ENCODE results near the gene LHCGR.
"Not testable (repeated sequence)": the region's sequence is repeated elsewhere in the genome, so short reads cannot be mapped to it uniquely, and the experiment has no call there.

The LHCGR gene

DNA sequence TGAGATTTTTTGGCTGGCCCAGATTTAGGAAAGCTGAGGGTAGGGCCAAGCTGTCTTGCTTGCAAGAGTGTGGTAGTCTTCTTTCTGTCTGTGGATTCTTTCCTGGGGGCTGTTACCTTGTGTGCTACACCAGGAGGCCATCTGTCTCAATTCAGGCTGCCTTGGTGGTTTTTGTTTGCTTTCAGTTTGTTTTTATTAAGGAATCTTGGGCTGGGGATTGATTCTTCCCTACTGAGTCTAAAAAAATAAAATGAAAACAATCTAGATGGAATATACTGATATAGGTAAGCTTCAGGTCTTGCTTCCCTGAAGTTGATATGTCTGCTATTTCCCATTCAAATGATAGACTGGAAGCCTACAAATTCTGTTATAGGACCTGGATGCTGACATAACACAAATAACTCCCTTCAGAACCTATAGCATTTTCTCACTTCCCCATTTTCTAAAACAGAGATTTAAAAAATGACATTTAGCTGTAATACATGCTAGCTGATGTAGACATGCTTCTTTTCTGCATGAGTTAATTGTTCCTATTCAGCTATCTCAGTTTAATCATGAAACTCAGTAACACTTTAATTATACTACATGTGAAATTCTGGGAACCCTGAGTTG, 5.3 kb downstream of the LHCGR start:
- TF ChIP-seq, protein P1, sequence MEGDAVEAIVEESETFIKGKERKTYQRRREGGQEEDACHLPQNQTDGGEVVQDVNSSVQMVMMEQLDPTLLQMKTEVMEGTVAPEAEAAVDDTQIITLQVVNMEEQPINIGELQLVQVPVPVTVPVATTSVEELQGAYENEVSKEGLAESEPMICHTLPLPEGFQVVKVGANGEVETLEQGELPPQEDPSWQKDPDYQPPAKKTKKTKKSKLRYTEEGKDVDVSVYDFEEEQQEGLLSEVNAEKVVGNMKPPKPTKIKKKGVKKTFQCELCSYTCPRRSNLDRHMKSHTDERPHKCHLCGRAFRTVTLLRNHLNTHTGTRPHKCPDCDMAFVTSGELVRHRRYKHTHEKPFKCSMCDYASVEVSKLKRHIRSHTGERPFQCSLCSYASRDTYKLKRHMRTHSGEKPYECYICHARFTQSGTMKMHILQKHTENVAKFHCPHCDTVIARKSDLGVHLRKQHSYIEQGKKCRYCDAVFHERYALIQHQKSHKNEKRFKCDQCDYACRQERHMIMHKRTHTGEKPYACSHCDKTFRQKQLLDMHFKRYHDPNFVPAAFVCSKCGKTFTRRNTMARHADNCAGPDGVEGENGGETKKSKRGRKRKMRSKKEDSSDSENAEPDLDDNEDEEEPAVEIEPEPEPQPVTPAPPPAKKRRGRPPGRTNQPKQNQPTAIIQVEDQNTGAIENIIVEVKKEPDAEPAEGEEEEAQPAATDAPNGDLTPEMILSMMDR (IDR thresholded peaks at IDR 0.05; ENCODE audit: low read depth, low read length, missing control alignments) = no peak
- no peak for DNase-seq (ENCODE audit: extremely low read depth, low read depth)
- no peak overlapping the region for H3K4me3 ChIP-seq (replicated peaks; ENCODE audit: low read depth, low read length)

DNA sequence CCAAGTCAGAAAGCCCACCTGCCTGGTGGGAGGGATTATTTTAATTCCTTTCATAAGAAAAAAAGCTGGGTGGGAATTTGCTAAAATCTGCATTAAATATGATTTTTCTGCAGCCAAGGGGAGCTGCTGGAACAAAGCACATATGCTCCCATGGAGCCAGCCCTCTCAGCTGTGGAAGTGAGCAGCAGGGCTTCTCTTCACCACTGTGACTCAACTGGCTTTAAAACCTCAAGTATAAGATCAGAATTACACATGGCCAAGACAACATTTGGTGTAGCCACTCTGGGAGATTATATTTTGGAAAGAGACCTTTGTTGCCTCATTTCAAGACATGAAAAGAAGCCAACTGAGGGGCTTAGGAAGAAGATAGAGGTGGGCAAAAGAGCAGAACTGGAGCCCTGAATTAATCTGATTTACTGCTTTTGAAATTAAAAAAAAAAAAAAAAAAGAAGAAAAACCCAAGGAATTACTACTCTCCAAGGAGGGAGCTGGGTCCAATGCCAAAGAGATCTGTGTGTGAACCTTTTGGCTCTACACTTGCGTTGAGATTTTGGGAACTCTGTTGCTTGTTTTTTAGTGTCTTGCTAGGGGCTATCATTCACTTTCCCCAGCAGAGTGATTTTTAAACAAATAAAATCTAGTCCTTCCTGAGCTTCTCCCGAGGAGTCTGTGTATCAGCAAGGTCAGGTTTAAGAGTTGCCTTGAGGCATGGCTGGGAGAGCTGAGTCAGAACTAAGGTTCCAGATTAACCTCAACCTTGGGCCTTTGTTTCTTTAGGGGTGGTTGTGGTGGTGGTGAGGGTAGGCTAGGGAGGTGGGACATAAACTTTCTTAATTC, 6.0 kb downstream of the LHCGR start:
- TF ChIP-seq, protein P1 (IDR thresholded peaks at IDR 0.05; ENCODE audit: low read depth, low read length, missing control alignments) = no peak
- H3K4me3 ChIP-seq (replicated peaks; ENCODE audit: low read depth, low read length) = no peak overlapping the region
- no peak for DNase-seq (ENCODE audit: extremely low read depth, low read depth)

DNA sequence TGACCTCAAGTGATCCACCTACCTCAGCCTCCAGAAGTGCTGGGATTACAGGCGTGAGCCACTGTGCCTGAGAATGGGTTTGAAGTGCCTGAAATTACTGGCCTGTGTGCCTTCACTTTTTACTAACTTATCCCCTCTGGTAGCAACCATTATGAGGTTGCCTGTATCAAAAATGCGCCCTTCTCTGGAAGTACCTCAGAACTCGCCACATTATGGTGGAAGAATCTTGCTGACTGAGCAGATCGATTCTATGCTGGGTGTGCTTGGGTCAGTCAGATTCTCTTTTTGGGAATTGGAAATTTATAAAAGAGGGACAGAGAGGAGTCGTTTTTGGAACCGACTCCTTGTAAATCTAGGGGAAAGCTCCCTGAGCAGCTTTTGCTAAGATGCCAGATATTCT, 8.2 kb downstream of the LHCGR start:
- TF ChIP-seq, protein P1 (IDR thresholded peaks at IDR 0.05; ENCODE audit: low read depth, low read length, missing control alignments) = no peak
- DNase-seq (ENCODE audit: extremely low read depth, low read depth) = no peak
- H3K4me3 ChIP-seq (replicated peaks; ENCODE audit: low read depth, low read length) = no peak overlapping the region

DNA sequence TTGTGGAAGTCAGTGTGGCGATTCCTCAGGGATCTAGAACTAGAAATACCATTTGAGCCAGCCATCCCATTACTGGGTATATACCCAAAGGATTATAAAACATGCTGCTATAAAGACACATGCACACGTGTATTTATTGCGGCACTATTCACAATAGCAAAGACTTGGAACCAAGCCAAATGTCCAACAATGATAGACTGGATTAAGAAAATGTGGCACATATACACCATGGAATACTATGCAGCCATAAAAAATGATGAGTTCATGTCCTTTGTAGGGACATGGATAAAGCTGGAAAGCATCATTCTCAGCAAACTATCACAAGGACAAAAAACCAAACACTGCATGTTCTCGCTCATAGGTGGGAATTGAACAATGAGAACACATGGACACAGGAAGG, 16.3 kb downstream of the LHCGR start:
- DNase-seq (ENCODE audit: extremely low read depth, low read depth); H3K4me3 ChIP-seq (replicated peaks; ENCODE audit: low read depth, low read length): not testable (repeated sequence)

DNA sequence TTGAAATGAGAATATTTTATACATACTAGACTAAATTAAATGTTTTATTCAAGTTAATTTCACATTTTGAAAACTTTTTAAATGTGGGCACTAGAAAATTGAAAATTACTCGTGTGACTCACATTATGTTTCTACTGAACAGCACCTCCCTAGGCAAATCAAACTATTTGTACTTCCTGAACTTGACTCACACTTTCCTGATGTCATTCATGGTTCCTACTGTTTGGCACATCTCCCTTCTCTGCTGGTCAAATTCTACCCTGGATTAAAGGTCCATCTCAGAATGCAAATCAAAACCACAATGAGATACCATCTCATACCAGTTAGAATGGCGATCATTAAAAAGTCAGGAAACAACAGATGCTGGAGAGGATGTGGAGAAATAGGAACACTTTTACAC, 16.7 kb downstream of the LHCGR start:
- TF ChIP-seq, protein P1 (IDR thresholded peaks at IDR 0.05; ENCODE audit: low read depth, low read length, missing control alignments) = no peak
- no peak overlapping the region for H3K4me3 ChIP-seq (replicated peaks; ENCODE audit: low read depth, low read length)
- DNase-seq (ENCODE audit: extremely low read depth, low read depth) = no peak

DNA sequence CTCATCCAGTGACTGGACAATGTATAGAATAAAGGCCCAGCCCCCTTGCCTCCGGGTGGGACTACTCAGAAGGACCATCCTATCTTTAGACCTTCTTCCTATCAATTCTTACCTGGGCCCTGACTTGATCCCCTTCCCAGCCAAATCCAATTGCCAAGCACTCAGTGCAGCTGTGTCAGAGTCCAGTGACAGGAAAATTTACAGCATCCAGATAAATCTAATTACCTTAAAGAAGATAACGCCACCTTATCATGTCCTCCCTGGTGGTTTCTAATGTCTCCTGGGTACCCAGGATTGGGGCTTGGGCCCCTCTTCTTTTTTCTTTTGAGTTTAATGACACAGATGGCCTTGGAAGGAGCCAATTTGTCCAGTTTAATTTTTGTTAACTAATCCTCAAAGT, 19.3 kb downstream of the LHCGR start:
- H3K4me3 ChIP-seq (replicated peaks; ENCODE audit: low read depth, low read length) = no peak overlapping the region
- no peak for DNase-seq (ENCODE audit: extremely low read depth, low read depth)
- TF ChIP-seq, protein P1 (IDR thresholded peaks at IDR 0.05; ENCODE audit: low read depth, low read length, missing control alignments) = no peak

DNA sequence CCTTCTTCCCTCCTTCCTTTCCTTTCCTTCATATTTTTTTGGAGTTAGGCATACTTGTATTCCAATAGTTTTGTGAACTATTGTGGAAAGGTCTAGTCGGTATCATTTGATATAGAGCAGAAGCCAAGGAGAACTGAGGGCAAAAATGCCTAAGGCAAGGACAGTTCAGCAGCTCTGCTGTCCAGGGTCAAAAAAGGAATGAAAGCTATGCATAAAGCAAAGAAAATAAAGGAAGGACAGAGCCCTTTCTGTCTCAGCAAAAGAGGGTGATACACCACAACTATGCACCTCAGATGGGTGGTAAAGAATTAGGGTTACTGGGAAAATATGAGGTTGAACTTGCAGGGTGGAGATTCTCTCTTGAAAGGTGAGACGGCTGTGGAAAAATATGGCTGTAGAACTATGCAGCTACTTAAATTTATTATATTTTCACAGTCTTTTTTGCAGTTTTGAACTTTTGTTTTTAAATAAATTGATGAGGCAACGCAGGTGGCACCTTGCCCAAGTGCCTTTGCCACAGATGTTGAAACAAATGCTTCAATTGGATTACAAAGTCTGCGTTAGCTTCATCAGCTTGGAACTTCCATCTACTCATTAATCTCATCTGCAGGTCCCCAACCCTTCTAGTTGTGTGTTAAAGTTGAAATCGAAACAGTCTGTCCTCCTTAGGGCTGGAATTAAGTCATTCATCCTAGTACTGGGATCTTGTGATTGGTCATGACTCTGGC, 20.8 kb downstream of the LHCGR start:
- TF ChIP-seq, protein P1 (IDR thresholded peaks at IDR 0.05; ENCODE audit: low read depth, low read length, missing control alignments) = no peak
- no peak for DNase-seq (ENCODE audit: extremely low read depth, low read depth)
- H3K4me3 ChIP-seq (replicated peaks; ENCODE audit: low read depth, low read length) = no peak overlapping the region
